Measurements from ENCODE around the gene SGMS1.

SGMS1 gene

GRCh38 chr10:50295367-50295766 lies 328.4 kb downstream of the SGMS1 start:
- TF ChIP-seq ZFX (IDR thresholded peaks at IDR 0.05; ENCODE audit: borderline replicate concordance), result no peak
- TF ChIP-seq, protein P1, sequence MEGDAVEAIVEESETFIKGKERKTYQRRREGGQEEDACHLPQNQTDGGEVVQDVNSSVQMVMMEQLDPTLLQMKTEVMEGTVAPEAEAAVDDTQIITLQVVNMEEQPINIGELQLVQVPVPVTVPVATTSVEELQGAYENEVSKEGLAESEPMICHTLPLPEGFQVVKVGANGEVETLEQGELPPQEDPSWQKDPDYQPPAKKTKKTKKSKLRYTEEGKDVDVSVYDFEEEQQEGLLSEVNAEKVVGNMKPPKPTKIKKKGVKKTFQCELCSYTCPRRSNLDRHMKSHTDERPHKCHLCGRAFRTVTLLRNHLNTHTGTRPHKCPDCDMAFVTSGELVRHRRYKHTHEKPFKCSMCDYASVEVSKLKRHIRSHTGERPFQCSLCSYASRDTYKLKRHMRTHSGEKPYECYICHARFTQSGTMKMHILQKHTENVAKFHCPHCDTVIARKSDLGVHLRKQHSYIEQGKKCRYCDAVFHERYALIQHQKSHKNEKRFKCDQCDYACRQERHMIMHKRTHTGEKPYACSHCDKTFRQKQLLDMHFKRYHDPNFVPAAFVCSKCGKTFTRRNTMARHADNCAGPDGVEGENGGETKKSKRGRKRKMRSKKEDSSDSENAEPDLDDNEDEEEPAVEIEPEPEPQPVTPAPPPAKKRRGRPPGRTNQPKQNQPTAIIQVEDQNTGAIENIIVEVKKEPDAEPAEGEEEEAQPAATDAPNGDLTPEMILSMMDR (IDR thresholded peaks at IDR 0.05), result no peak
- no peak overlapping the region for H3K27ac ChIP-seq

- TF ChIP-seq, protein P1 (IDR thresholded peaks at IDR 0.05), result no peak
- TF ChIP-seq ZFX (IDR thresholded peaks at IDR 0.05; ENCODE audit: borderline replicate concordance), result no peak
- H3K27ac ChIP-seq, result no peak overlapping the region
Measured at GRCh38 chr10:50294582-50294981, 329.2 kb downstream of the SGMS1 start.

DNA sequence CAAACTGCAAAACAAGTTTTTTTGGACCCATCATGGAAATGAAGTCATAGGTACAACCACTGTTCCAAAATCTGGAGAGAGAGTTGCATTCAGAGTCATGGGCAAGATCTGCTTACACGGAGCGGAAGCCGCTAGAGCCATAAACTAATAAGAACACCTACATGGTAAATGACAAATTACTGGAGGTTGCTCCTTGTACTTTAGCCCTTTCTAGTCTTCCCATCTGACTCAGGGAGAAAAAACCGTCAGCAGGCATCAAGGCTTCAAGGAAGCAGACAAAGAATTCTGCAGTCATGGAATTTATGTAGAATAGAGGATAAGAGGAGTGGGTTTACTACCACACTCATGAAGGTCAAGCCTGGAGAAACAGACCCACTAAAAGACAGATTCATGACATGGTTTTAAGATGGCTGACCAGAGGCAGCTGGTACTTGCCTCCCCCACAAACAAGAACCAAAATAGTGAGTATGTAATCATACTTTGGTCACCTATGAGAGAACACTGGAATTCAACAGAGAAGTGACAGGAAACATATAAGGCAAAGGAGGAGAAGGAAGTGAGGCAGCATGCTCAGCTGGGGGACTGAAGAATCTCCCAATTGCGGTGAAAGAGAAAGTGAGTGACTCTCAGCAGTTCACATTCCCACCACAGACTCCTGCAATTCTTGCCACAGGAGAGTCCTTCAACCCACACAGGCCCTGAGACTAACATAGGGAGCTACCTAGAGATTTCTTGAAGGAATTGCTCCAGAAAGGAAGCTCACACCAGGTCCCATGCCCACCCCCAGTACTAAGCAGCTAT lies 330.0 kb downstream of the SGMS1 start:
- no peak overlapping the region for H3K27ac ChIP-seq
- TF ChIP-seq, protein P1 (IDR thresholded peaks at IDR 0.05), result no peak
- no peak for TF ChIP-seq ZFX (IDR thresholded peaks at IDR 0.05; ENCODE audit: borderline replicate concordance)

DNA sequence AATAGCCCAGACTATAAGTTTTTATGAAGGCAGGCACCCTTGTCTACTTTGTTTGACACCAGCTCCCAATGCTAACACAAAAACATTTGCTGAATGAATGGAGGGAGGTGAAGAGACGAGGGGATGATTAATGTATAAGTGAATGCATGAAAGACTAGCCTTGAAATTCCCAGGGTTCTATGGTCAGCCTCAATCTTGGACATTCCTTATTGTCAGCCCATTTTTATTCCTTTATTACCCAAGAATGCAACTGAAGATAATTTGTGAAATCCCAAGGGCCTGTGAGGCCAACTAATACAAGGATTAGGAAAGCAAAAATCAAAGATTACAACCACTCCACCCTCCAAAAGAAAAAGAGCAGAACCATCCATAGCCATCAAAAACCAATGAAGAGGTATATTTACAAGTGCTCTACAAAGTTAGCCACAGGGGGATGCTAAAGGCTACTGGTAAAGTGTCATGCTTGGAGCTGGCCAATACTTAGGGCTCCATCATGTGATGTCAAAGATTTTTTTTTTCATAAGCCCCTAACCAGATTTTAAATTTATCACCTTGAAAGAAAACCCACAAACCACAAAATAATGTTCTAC lies 332.4 kb downstream of the SGMS1 start:
- H3K27ac ChIP-seq, result no peak overlapping the region
- no peak for TF ChIP-seq ZFX (IDR thresholded peaks at IDR 0.05; ENCODE audit: borderline replicate concordance)
- TF ChIP-seq, protein P1 (IDR thresholded peaks at IDR 0.05), result no peak

GRCh38 chr10:50289196-50289595 lies 334.6 kb downstream of the SGMS1 start:
- TF ChIP-seq, protein P1 (IDR thresholded peaks at IDR 0.05), result no peak
- no peak for TF ChIP-seq ZFX (IDR thresholded peaks at IDR 0.05; ENCODE audit: borderline replicate concordance)
- no peak overlapping the region for H3K27ac ChIP-seq

DNA sequence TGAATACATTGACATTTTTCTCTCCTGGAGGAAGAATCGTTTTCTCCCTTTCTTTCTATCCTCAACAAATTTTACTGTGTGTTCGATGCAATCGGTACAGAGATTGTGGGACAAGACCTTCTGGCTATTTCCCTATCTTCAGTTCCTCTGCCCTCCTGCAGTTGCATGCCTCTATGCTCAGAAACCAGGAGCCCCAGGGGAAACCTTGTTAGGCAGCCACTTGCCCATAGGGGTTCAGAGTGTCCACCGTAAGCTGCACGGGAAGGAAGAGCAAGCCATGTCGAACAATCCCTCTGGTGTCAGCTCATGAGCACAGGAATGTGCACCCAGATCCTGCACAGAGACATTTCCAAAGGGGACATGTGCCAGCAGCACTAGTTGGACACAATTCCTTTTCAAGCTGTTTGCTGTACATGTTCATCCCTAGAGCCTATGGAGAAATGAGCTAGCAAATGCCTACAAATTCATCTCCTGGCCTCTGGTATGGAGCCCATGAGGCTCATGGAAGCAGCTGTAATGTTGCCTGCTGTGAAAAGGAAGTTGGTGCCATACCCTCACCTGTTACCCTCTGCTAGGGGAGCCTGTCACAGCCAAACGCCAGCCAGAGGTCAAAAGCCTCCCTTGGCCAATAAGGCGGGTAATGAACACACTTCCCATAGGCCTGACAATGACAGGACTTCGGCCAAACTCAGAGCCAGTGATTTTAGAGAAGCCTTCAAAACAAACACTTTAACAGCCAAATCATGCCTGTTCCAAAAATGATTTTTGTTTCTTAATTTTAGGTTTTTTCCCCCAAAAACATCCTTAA lies 336.6 kb downstream of the SGMS1 start:
- TF ChIP-seq, protein P1 (IDR thresholded peaks at IDR 0.05), result no peak
- no peak for TF ChIP-seq ZFX (IDR thresholded peaks at IDR 0.05; ENCODE audit: borderline replicate concordance)
- H3K27ac ChIP-seq, result no peak overlapping the region
